Measurements from ENCODE around the gene C17orf107. TPM values are rescaled to one million over a fixed set of nuclear protein-coding genes. Genes with fewer than 3 reads are reported as not detected.

Gene C17orf107
- total and polyA plus RNA-seq, 4 experiments from 2014 or later: 0.50 to 5.0 (median 2.5) TPM

DNA sequence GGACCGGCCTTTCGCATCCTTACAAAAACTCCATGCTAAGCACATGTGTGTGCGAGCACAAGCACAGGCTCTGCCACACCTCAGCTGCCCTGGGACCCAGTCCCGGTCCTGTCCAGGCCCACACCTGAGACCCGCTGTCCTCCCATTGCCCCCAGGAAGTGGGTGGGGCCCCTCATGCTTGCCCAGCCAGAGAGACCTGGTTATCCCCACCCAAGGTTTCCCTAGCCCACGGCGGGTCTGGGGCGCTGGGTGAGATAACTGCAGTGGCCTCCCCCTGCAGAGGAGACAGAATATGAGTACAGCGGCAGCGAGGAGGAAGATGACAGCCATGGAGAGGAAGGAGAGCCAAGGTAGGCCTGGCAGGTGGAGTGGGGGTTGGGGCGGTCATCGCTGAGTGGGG lies 12.5 kb upstream of the C17orf107 start:
- Mint-ChIP-seq H3K9me3 (no peaks in the 10 kb centered on the region), H3K27ac (peak overlapping the region in 2 of 7 donors; percentile 40 to 57), H3K27me3 (no peaks in the 10 kb centered on the region), H3K4me3 (no peak overlapping the region), H3K36me3 (peaks cover 37 to 50% of the 10 kb centered on the region in 2 donors), H3K4me1 (peaks cover 0 to 6% (median 2%) of the 10 kb centered on the region in 4 donors)
- H3K27ac ChIP-seq (ENCODE audit: low read depth, low read length): no peak overlapping the region
- ChIA-PET POLR2A (ENCODE audit: partially characterized antibody) (interaction anchor here (0.8 kb wide), 1 partner anchor 175 kb away, joined by 3 read pairs; no protein-coding TSS in a partner anchor), CTCF (ENCODE audit: partially characterized antibody) (interaction anchor here (7.3 kb wide), 1 partner anchor 179 kb away, joined by 50 read pairs; the partner anchor contains the start of gene ARRB2)
- H3K4me1 ChIP-seq (ENCODE audit: insufficient read depth, low read length): no peaks in the 10 kb centered on the region
- DNase-seq: no peak
- H3K36me3 ChIP-seq (ENCODE audit: insufficient read depth, low read length): peaks cover 52% of the 10 kb centered on the region
- no peaks in the 10 kb centered on the region for H3K27me3 ChIP-seq (ENCODE audit: insufficient read depth, low read length)
- H3K9me3 ChIP-seq (ENCODE audit: control insufficient read depth in 1 of 2, low read length in 2 of 2): no peaks in the 10 kb centered on the region
- no peak overlapping the region for H3K4me3 ChIP-seq (ENCODE audit: low read length in 2 of 2)
- intact Hi-C loops (cut with micrococcal nuclease): loop anchor here (10.0 kb wide), 1 partner anchor 52 kb away; the partner anchor contains the start of gene MINK1

DNA sequence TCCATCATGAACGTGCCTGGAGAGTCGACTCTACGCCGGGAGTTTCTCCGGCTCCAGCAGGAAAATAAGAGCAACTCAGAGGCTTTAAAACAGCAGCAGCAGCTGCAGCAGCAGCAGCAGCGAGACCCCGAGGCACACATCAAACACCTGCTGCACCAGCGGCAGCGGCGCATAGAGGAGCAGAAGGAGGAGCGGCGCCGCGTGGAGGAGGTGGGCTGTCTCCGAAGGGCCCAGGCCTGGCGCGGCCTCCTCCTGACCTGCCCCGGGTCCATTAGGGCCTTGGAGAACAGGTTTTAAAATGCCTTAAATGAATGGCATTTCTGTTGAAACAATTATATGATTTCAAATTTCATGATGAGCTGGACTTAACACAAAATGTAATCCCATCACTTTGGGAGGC lies 11.8 kb upstream of the C17orf107 start:
- no peaks in the 10 kb centered on the region for H3K9me3 ChIP-seq (ENCODE audit: control insufficient read depth in 1 of 2, low read length in 2 of 2)
- no peaks in the 10 kb centered on the region for H3K4me1 ChIP-seq (ENCODE audit: insufficient read depth, low read length)
- H3K4me1 Mint-ChIP-seq: peaks cover 0 to 6% (median 2%) of the 10 kb centered on the region in 4 donors
- intact Hi-C loops (cut with micrococcal nuclease): loop anchor here (10.0 kb wide), 1 partner anchor 53 kb away; the partner anchor contains the start of gene MINK1
- peaks cover 57% of the 10 kb centered on the region for H3K36me3 ChIP-seq (ENCODE audit: insufficient read depth, low read length)
- peaks cover 33 to 48% of the 10 kb centered on the region in 2 donors for H3K36me3 Mint-ChIP-seq
- no peaks in the 10 kb centered on the region for H3K9me3 Mint-ChIP-seq
- ChIA-PET POLR2A (ENCODE audit: partially characterized antibody) (interaction anchor here (0.8 to 4.9 kb wide), 4 partner anchors 11 to 178 kb away, joined by 3 to 28 read pairs (median 8); partner anchors contain the start of genes ARRB2 and C17orf107), CTCF (ENCODE audit: partially characterized antibody) (interaction anchor here (1.1 to 7.3 kb wide), 4 partner anchors 9 to 179 kb away, joined by 3 to 50 read pairs (median 14); partner anchors contain the start of genes ARRB2 and GLTPD2)
- H3K27ac ChIP-seq (ENCODE audit: low read depth, low read length): no peak overlapping the region
- no peak overlapping the region for H3K27ac Mint-ChIP-seq
- H3K4me3 ChIP-seq (ENCODE audit: low read length in 2 of 2): no peak overlapping the region
- H3K27me3 ChIP-seq (ENCODE audit: insufficient read depth, low read length): no peaks in the 10 kb centered on the region
- no peak for DNase-seq
- no peak overlapping the region for H3K4me3 Mint-ChIP-seq
- H3K27me3 Mint-ChIP-seq: no peaks in the 10 kb centered on the region

GRCh38 chr17:4891411-4892410 lies 7.6 kb upstream of the C17orf107 start:
- no peak overlapping the region for H3K27ac ChIP-seq (ENCODE audit: low read depth, low read length)
- H3K36me3 ChIP-seq (ENCODE audit: insufficient read depth, low read length): peaks cover 65% of the 10 kb centered on the region
- H3K9me3 ChIP-seq (ENCODE audit: control insufficient read depth in 1 of 2, low read length in 2 of 2): no peaks in the 10 kb centered on the region
- Mint-ChIP-seq H3K9me3 (no peaks in the 10 kb centered on the region), H3K4me3 (no peak overlapping the region), H3K27me3 (no peaks in the 10 kb centered on the region), H3K27ac (no peak overlapping the region), H3K4me1 (peaks cover 0 to 6% (median 2%) of the 10 kb centered on the region in 4 donors), H3K36me3 (peaks cover 35 to 56% of the 10 kb centered on the region in 2 donors)
- H3K4me1 ChIP-seq (ENCODE audit: insufficient read depth, low read length): no peaks in the 10 kb centered on the region
- intact Hi-C loops (cut with micrococcal nuclease): no loop called here
- H3K27me3 ChIP-seq (ENCODE audit: insufficient read depth, low read length): no peaks in the 10 kb centered on the region
- no peak for DNase-seq
- no peak overlapping the region for H3K4me3 ChIP-seq (ENCODE audit: low read length in 2 of 2)
- ChIA-PET POLR2A (ENCODE audit: partially characterized antibody) (interaction anchor here (0.6 to 4.9 kb wide), 6 partner anchors 7 to 188 kb away, joined by 3 to 28 read pairs (median 8); partner anchors contain the start of genes ARRB2, C17orf107, CHRNE and PELP1), CTCF (ENCODE audit: partially characterized antibody) (interaction anchor here (1.3 to 7.3 kb wide), 5 partner anchors 11 to 188 kb away, joined by 3 to 50 read pairs (median 4); partner anchors contain the start of genes ARRB2, CHRNE and PELP1)

GRCh38 chr17:4892499-4893221 lies 6.7 kb upstream of the C17orf107 start:
- Histone ChIP-seq H3K9me3 (ENCODE audit: control insufficient read depth in 1 of 2, low read length in 2 of 2) (no peaks in the 10 kb centered on the region), H3K27ac (ENCODE audit: low read depth, low read length) (no peak overlapping the region), H3K36me3 (ENCODE audit: insufficient read depth, low read length) (peaks cover 57% of the 10 kb centered on the region), H3K27me3 (ENCODE audit: insufficient read depth, low read length) (no peaks in the 10 kb centered on the region), H3K4me3 (ENCODE audit: low read length in 2 of 2) (no peak overlapping the region), H3K4me1 (ENCODE audit: insufficient read depth, low read length) (no peaks in the 10 kb centered on the region)
- DNase-seq: no peak
- Mint-ChIP-seq H3K4me1 (peaks cover 0 to 6% (median 2%) of the 10 kb centered on the region in 4 donors), H3K27me3 (no peaks in the 10 kb centered on the region), H3K36me3 (peaks cover 26 to 53% of the 10 kb centered on the region in 2 donors), H3K27ac (peak overlapping the region in 1 of 7 donors; percentile 73), H3K9me3 (no peaks in the 10 kb centered on the region), H3K4me3 (no peak overlapping the region)
- POLR2A ChIA-PET (ENCODE audit: partially characterized antibody): interaction anchor here (1.1 to 1.7 kb wide), 2 partner anchors 86 to 189 kb away, joined by 3 to 4 read pairs; partner anchors contain the start of genes PELP1 and PLD2
- intact Hi-C loops (cut with micrococcal nuclease): no loop called here
- CTCF ChIA-PET (ENCODE audit: partially characterized antibody): interaction anchor here (1.6 to 7.3 kb wide), 2 partner anchors 105 to 184 kb away, joined by 3 to 50 read pairs; partner anchors contain the start of gene ARRB2

DNA sequence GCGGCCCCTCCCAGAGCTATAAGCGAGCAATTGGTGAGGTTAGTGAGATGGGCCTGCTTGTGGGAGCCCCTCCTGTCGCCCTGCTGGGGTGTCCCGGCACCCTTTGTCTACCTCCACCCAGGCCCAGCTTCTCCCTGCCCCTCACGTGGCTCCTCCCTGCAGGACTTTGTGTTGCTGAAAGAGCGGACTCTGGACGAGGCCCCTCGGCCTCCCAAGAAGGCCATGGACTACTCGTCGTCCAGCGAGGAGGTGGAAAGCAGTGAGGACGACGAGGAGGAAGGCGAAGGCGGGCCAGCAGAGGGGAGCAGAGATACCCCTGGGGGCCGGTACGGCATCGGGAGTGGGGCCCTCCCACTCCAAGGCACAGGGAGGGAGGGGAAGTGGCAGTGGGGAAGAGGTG lies 6.1 kb upstream of the C17orf107 start:
- peaks cover 26 to 53% of the 10 kb centered on the region in 2 donors for H3K36me3 Mint-ChIP-seq
- POLR2A ChIA-PET (ENCODE audit: partially characterized antibody): no interaction called here
- CTCF ChIA-PET (ENCODE audit: partially characterized antibody): interaction anchor here (7.3 kb wide), 1 partner anchor 185 kb away, joined by 50 read pairs; the partner anchor contains the start of gene ARRB2

DNA sequence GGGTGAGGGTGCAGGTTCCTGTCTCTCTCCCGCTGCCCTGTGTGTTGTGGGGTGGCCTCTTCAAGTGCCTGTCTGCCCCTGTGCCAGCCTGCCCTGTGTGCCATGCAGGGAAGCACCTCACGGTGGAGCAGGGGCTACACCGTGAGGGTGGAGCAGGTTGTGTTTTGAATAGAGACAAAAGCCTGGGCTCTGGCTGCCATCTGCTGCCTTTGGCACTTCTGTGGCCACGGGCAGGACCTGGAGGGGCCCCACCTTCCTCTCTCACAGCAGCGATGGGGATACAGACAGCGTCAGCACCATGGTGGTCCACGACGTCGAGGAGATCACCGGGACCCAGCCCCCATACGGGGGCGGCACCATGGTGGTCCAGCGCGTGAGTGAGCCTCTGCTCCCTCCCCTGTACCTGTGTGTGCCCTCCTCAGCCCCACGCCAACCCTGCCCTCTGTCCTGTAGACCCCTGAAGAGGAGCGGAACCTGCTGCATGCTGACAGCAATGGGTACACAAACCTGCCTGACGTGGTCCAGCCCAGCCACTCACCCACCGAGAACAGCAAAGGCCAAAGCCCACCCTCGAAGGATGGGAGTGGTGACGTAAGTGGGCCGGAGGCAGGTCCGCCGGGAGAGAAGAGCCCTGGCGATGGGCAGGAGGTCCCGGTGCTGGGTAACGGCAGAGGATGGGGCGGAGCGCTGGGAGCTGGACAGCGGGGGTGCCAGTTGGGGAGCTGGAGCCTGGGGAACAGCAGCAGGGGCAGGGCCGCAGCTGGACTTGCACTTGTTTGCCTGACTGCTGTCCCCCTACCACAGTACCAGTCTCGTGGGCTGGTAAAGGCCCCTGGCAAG lies 5.4 kb upstream of the C17orf107 start:
- H3K27me3 Mint-ChIP-seq: no peaks in the 10 kb centered on the region
- POLR2A ChIA-PET (ENCODE audit: partially characterized antibody): no interaction called here
- H3K4me1 Mint-ChIP-seq: peaks cover 1 to 10% (median 6%) of the 10 kb centered on the region in 4 donors
- no peaks in the 10 kb centered on the region for H3K9me3 ChIP-seq (ENCODE audit: control insufficient read depth in 1 of 2, low read length in 2 of 2)
- CTCF ChIA-PET (ENCODE audit: partially characterized antibody): no interaction called here
- H3K36me3 Mint-ChIP-seq: peaks cover 26 to 52% of the 10 kb centered on the region in 2 donors
- no peak overlapping the region for H3K4me3 Mint-ChIP-seq
- H3K27ac ChIP-seq (ENCODE audit: low read depth, low read length): no peak overlapping the region
- H3K27me3 ChIP-seq (ENCODE audit: insufficient read depth, low read length): no peaks in the 10 kb centered on the region
- peaks cover 57% of the 10 kb centered on the region for H3K36me3 ChIP-seq (ENCODE audit: insufficient read depth, low read length)
- H3K4me1 ChIP-seq (ENCODE audit: insufficient read depth, low read length): peaks cover 5% of the 10 kb centered on the region
- no peaks in the 10 kb centered on the region for H3K9me3 Mint-ChIP-seq
- intact Hi-C loops (cut with micrococcal nuclease): no loop called here
- DNase-seq: no peak
- H3K27ac Mint-ChIP-seq: peak overlapping the region in 1 of 7 donors; percentile 64
- H3K4me3 ChIP-seq (ENCODE audit: low read length in 2 of 2): no peak overlapping the region

More for the DNA sequence above, 6.1 kb upstream of the C17orf107 start:
- Mint-ChIP-seq H3K9me3 (no peaks in the 10 kb centered on the region), H3K27ac (no peak overlapping the region), H3K27me3 (no peaks in the 10 kb centered on the region), H3K4me3 (no peak overlapping the region), H3K4me1 (peaks cover 1 to 7% (median 3%) of the 10 kb centered on the region in 4 donors)
- no peak overlapping the region for H3K4me3 ChIP-seq (ENCODE audit: low read length in 2 of 2)
- no peaks in the 10 kb centered on the region for H3K27me3 ChIP-seq (ENCODE audit: insufficient read depth, low read length)
- H3K9me3 ChIP-seq (ENCODE audit: control insufficient read depth in 1 of 2, low read length in 2 of 2): no peaks in the 10 kb centered on the region
- intact Hi-C loops (cut with micrococcal nuclease): no loop called here
- H3K27ac ChIP-seq (ENCODE audit: low read depth, low read length): no peak overlapping the region
- no peak for DNase-seq
- no peaks in the 10 kb centered on the region for H3K4me1 ChIP-seq (ENCODE audit: insufficient read depth, low read length)
- peaks cover 57% of the 10 kb centered on the region for H3K36me3 ChIP-seq (ENCODE audit: insufficient read depth, low read length)
